ENCODE data around the gene VAX1.

- TF ChIP-seq POLR2A (IDR thresholded peaks at IDR 0.05; ENCODE audit: low read length) (no peak), GATA1 (IDR thresholded peaks at IDR 0.05; ENCODE audit: low read depth, low read length) (no peak)
Observed at GRCh38 chr10:117086546-117086945, 51.5 kb downstream of the VAX1 start.
